H9 (cell line): ENCODE measurements around the gene MKI67. TPM values are rescaled to one million over a fixed set of nuclear protein-coding genes. Genes with fewer than 3 reads are reported as not detected.

ENCODE experiments used
- DNase-seq: peaks from one replicate; pipeline ENCODE4 v3.0.0-alpha.2; 2017
- H2AFZ ChIP-seq: one replicate; pipeline ENCODE4 v1.6.1; 2013; ENCODE audit warnings: mild to moderate bottlenecking, low read length, control low read depth, moderate library complexity
- H2AK5ac ChIP-seq: 2 replicates; pipeline ENCODE4 v1.6.1; 2013; ENCODE audit warnings: low read length, control low read depth, mixed read lengths; ENCODE audit not compliant: insufficient read length
- H2BK120ac ChIP-seq: one replicate; pipeline ENCODE4 v1.6.1; 2013; ENCODE audit warnings: low read depth, mild to moderate bottlenecking, low read length, control low read depth, inconsistent platforms; ENCODE audit not compliant: poor library complexity, severe bottlenecking
- H2BK12ac ChIP-seq: 2 replicates; pipeline ENCODE4 v1.6.1; 2013; ENCODE audit warnings: low read length, control low read depth, mixed read lengths, low read depth; ENCODE audit not compliant: insufficient read length
- H2BK15ac ChIP-seq: 2 replicates; pipeline ENCODE4 v1.6.1; 2013; ENCODE audit warnings: low read depth, low read length, control low read depth
- H2BK20ac ChIP-seq: one replicate; pipeline ENCODE4 v1.6.1; 2013; ENCODE audit warnings: low read depth, mild to moderate bottlenecking, low read length, control low read depth, inconsistent platforms; ENCODE audit not compliant: poor library complexity, severe bottlenecking
- H2BK5ac ChIP-seq: 2 replicates; pipeline ENCODE4 v1.6.1; 2013; ENCODE audit warnings: low read length, control low read depth, mixed read lengths; ENCODE audit not compliant: insufficient read length
- H3K14ac ChIP-seq: 2 replicates; pipeline ENCODE4 v1.6.1; 2013; ENCODE audit warnings: low read length, control low read depth; ENCODE audit not compliant: insufficient read depth
- H3K18ac ChIP-seq: 2 replicates; pipeline ENCODE4 v1.6.1; 2013; ENCODE audit warnings: low read depth, mild to moderate bottlenecking, mixed read lengths, low read length, control low read depth; ENCODE audit not compliant: insufficient read length
- H3K23ac ChIP-seq: 2 replicates; pipeline ENCODE4 v1.6.1; 2013; ENCODE audit warnings: low read length, control low read depth, mixed read lengths, low read depth; ENCODE audit not compliant: insufficient read length
- H3K23me2 ChIP-seq: 2 replicates; pipeline ENCODE4 v1.6.1; 2013; ENCODE audit warnings: low read depth, mild to moderate bottlenecking, mixed read lengths, low read length, control low read depth; ENCODE audit not compliant: insufficient read length, poor library complexity, severe bottlenecking
- H3K27ac ChIP-seq: 2 replicates; pipeline ENCODE4 v1.5.1; 2013; ENCODE audit warnings: low read length, control low read depth, mixed read lengths, low read depth; ENCODE audit not compliant: insufficient read length
- H3K27me3 ChIP-seq: 2 replicates; pipeline ENCODE4 v1.6.1; 2013; ENCODE audit warnings: low read length, control low read depth, inconsistent platforms; ENCODE audit not compliant: insufficient read depth
- H3K4ac ChIP-seq: 2 replicates; pipeline ENCODE4 v1.6.1; 2013; ENCODE audit warnings: low read depth, mild to moderate bottlenecking, control low read depth, inconsistent platforms, low read length, moderate library complexity
- H3K4me1 ChIP-seq: 2 replicates; pipeline ENCODE4 v1.6.1; 2013; ENCODE audit warnings: low read length, control low read depth, inconsistent platforms; ENCODE audit not compliant: insufficient read depth
- H3K4me2 ChIP-seq: 2 replicates; pipeline ENCODE4 v1.6.1; 2013; ENCODE audit warnings: low read length, control low read depth, mixed read lengths; ENCODE audit not compliant: insufficient read length, insufficient read depth
- H3K56ac ChIP-seq: 2 replicates; pipeline ENCODE4 v1.6.1; 2013; ENCODE audit warnings: low read depth, mild to moderate bottlenecking, mixed read lengths, low read length, control low read depth; ENCODE audit not compliant: insufficient read length
- H3K79me1 ChIP-seq: 2 replicates; pipeline ENCODE4 v1.6.1; 2013; ENCODE audit warnings: low read depth, mild to moderate bottlenecking, moderate library complexity, low read length, control low read depth, inconsistent platforms; ENCODE audit not compliant: insufficient read depth, poor library complexity, severe bottlenecking
- H3K79me2 ChIP-seq: 2 replicates; pipeline ENCODE4 v1.6.1; 2013; ENCODE audit warnings: low read length, control low read depth, inconsistent platforms; ENCODE audit not compliant: insufficient read depth
- H3K9ac ChIP-seq: 2 replicates; pipeline ENCODE4 v1.6.1; 2013; ENCODE audit warnings: low read length, control low read depth, mixed read lengths; ENCODE audit not compliant: insufficient read length; ENCODE audit errors: extremely low read depth
- H3K9me3 ChIP-seq: one replicate; pipeline ENCODE4 v1.6.1; 2013; ENCODE audit warnings: low read depth, low read length, inconsistent platforms; ENCODE audit not compliant: control insufficient read depth
- H3T11ph ChIP-seq: one replicate; pipeline ENCODE4 v1.6.1; 2013; ENCODE audit warnings: mild to moderate bottlenecking, low read length, control low read depth, inconsistent platforms
- H4K20me1 ChIP-seq: one replicate; pipeline ENCODE4 v1.6.1; 2013; ENCODE audit not compliant: control insufficient read depth, insufficient read length, insufficient read depth
- H4K5ac ChIP-seq: 2 replicates; pipeline ENCODE4 v1.6.1; 2013; ENCODE audit warnings: low read depth, mild to moderate bottlenecking, mixed read lengths, low read length, control low read depth; ENCODE audit not compliant: insufficient read length
- H4K8ac ChIP-seq: replicated peaks from 2 replicates; pipeline ENCODE4 v1.6.1; 2013; ENCODE audit warnings: low read length, control low read depth, mixed read lengths, low read depth; ENCODE audit not compliant: insufficient read length
- H4K91ac ChIP-seq: 2 replicates; pipeline ENCODE4 v1.6.1; 2013; ENCODE audit warnings: low read depth, mild to moderate bottlenecking, moderate library complexity, mixed read lengths, low read length, control low read depth; ENCODE audit not compliant: insufficient read length
- H3K27ac Mint-ChIP-seq, 3 experiments: 2 replicates in 2 of 3; 3 replicates in 1 of 3; pipeline ENCODE4 v1.8.0; 2020 to 2021; ENCODE audit warnings: mixed read lengths in 3 of 3, mild to moderate bottlenecking in 1 of 3, moderate library complexity in 1 of 3
- H3K27me3 Mint-ChIP-seq: 2 replicates; pipeline ENCODE4 v1.8.0; 2021; ENCODE audit warnings: low read depth, mild to moderate bottlenecking, moderate library complexity, mixed read lengths
- H3K36me3 Mint-ChIP-seq, 3 experiments: 2 replicates in 2 of 3; 3 replicates in 1 of 3; pipeline ENCODE4 v1.8.0; 2020 to 2021; ENCODE audit warnings: low read depth in 3 of 3, mixed read lengths in 3 of 3; ENCODE audit not compliant: insufficient read depth in 1 of 3
- H3K4me1 Mint-ChIP-seq, 2 experiments: 2 replicates each; pipeline ENCODE4 v1.8.0; 2020; ENCODE audit warnings: mixed read lengths in 2 of 2
- H3K4me3 Mint-ChIP-seq, 2 experiments: 2 replicates in 1 of 2; 3 replicates in 1 of 2; pipeline ENCODE4 v1.8.0; 2020 to 2021; ENCODE audit warnings: mild to moderate bottlenecking in 2 of 2, mixed read lengths in 2 of 2, moderate library complexity in 1 of 2
- H3K9me3 Mint-ChIP-seq, 2 experiments: 2 replicates in 1 of 2; 3 replicates in 1 of 2; pipeline ENCODE4 v1.8.0; 2020; ENCODE audit warnings: mild to moderate bottlenecking in 2 of 2, mixed read lengths in 2 of 2, moderate library complexity in 1 of 2
- WGBS: extraction: QIAGEN DNeasy Blood & Tissue Kit; methylation state at CpG from one replicate; pipeline ENCODE4 v1.1.7; 2013; ENCODE audit warnings: missing lambda C conversion rate, low lambda C conversion rate, mixed read lengths; ENCODE audit not compliant: insufficient read length; ENCODE audit errors: extremely low coverage; 5-methylcytosine and 5-hydroxymethylcytosine counted together
- total RNA-seq: library from RNA; stranded (reverse); gene quantifications from 2 replicates; pipeline ENCODE4 v1.2.1, GENCODE V29; 2021
- TF ChIP-seq, protein P1 (sequence below): fragments of 200-600 bp; sonication (generic); conservative IDR thresholded peaks from 3 replicates; pipeline ENCODE4 v1.8.0; 2021; ENCODE audit warnings: antibody characterized with exemption, mild to moderate bottlenecking

The MKI67 gene
- total RNA-seq, 1 experiment from 2014 or later, result 108 TPM

DNA sequence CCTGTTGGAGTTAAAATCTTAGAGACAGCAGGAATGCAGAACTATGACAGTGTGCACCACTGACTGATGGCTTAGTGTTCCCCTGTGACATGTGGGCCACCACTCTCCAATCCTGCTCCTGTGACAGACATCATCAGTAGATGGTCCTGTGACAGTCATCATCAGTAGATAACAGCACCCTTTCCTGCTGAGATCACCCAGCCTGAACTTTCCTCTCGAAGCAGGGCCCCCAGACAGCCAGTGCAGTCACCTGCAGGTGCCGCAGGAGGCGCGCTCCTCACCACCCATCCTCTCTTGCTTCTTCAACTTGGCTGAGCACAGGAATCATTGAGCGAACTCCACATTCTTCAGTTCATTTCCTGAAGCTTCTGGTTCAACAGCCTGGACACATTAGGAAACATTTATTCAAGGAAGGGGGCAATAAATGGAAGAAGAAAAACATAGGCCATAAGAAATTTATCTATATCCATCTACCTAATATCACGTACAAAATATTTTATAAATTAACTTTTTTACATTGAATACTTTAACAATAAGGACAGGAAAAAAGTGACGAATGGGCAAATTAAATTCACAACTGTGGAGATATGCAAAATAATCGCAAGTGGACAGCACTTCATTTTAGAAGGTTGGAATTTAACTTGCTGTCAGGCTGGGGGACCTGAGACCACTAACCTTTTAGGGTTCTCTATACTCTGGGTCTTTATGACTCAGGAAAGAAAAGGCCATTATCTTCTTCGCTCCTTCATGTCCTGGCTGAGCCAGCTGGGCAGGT is 32.0 kb upstream of the MKI67 start:
- Histone ChIP-seq H3K9ac (no peak overlapping the region), H2AFZ (no peak overlapping the region), H4K5ac (no peak overlapping the region), H3K18ac (no peak overlapping the region), H3K23ac (no peak overlapping the region), H2BK5ac (no peak overlapping the region), H2BK12ac (no peak overlapping the region), H2BK120ac (no peak overlapping the region), H3K56ac (no peak overlapping the region), H3K4ac (no peak overlapping the region), H2BK15ac (no peak overlapping the region), H3K27ac (no peak overlapping the region), H3K4me1 (no peaks in the 10 kb centered on the region), H2AK5ac (no peak overlapping the region), H3K79me2 (no peaks in the 10 kb centered on the region), H4K8ac (no peak overlapping the region), H4K91ac (no peak overlapping the region), H3K4me2 (no peak overlapping the region), H3K9me3 (no peaks in the 10 kb centered on the region), H4K20me1 (no peaks in the 10 kb centered on the region), H3K27me3 (no peaks in the 10 kb centered on the region), H3K79me1 (no peaks in the 10 kb centered on the region), H3T11ph (no peak overlapping the region), H2BK20ac (no peak overlapping the region), H3K14ac (no peak overlapping the region), H3K23me2 (no peaks in the 10 kb centered on the region)
- Mint-ChIP-seq H3K9me3 (no peaks in the 10 kb centered on the region), H3K4me1 (peaks cover 9 to 11% of the 10 kb centered on the region in 2 experiments), H3K36me3 (no peaks in the 10 kb centered on the region), H3K4me3 (no peak overlapping the region), H3K27me3 (peaks cover 15% of the 10 kb centered on the region), H3K27ac (no peak overlapping the region)
- TF ChIP-seq, protein P1, sequence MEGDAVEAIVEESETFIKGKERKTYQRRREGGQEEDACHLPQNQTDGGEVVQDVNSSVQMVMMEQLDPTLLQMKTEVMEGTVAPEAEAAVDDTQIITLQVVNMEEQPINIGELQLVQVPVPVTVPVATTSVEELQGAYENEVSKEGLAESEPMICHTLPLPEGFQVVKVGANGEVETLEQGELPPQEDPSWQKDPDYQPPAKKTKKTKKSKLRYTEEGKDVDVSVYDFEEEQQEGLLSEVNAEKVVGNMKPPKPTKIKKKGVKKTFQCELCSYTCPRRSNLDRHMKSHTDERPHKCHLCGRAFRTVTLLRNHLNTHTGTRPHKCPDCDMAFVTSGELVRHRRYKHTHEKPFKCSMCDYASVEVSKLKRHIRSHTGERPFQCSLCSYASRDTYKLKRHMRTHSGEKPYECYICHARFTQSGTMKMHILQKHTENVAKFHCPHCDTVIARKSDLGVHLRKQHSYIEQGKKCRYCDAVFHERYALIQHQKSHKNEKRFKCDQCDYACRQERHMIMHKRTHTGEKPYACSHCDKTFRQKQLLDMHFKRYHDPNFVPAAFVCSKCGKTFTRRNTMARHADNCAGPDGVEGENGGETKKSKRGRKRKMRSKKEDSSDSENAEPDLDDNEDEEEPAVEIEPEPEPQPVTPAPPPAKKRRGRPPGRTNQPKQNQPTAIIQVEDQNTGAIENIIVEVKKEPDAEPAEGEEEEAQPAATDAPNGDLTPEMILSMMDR, result no peak
- no CpG with 5 or more reads among the region's 9 CpGs for WGBS
- DNase-seq, result no peak
